HFFc6 (cell line): Measurements from ENCODE around the gene PIGW. TPM values are rescaled to one million over a fixed set of nuclear protein-coding genes. Genes with fewer than 3 reads are reported as not detected.

ENCODE experiments used
- DNase-seq: peaks from one replicate; pipeline ENCODE4 v3.0.0-alpha.2; 2018
- H3K27ac Mint-ChIP-seq: 2 replicates; pipeline ENCODE4 v1.8.0; 2020; ENCODE audit warnings: mild to moderate bottlenecking, mixed read lengths
- H3K27me3 Mint-ChIP-seq: 2 replicates; pipeline ENCODE4 v1.8.0; 2021; ENCODE audit warnings: mild to moderate bottlenecking, moderate library complexity, mixed read lengths; ENCODE audit not compliant: insufficient read depth
- H3K36me3 Mint-ChIP-seq: 2 replicates; pipeline ENCODE4 v1.8.0; 2021; ENCODE audit warnings: low read depth, mixed read lengths
- H3K4me1 Mint-ChIP-seq: 2 replicates; pipeline ENCODE4 v1.8.0; 2020; ENCODE audit warnings: low read depth, mixed read lengths
- H3K4me3 Mint-ChIP-seq: 2 replicates; pipeline ENCODE4 v1.8.0; 2020; ENCODE audit warnings: mild to moderate bottlenecking, moderate library complexity, mixed read lengths
- H3K9me3 Mint-ChIP-seq: 2 replicates; pipeline ENCODE4 v1.8.0; 2020; ENCODE audit warnings: mild to moderate bottlenecking, mixed read lengths
- CTCF ChIP-seq: fragments of 200-600 bp; sonication (generic); IDR thresholded peaks from 2 replicates; pipeline ENCODE4 v1.5.0; 2021; ENCODE audit warnings: antibody characterized with exemption, mild to moderate bottlenecking
- long read RNA-seq: library from polyadenylated mRNA; unstranded; transcript quantifications from one replicate; pipeline ENCODE4 v2.0.0, GENCODE V29; 2019
- total RNA-seq, 6 experiments: library from RNA; stranded (reverse); fragmentation: NEBNext Ultra II Directional; extraction: Animal tissue kit (Norgen Biotek cat#: 25700); gene quantifications; 2 replicates in 1 of 6; 3 replicates in 5 of 6; pipeline ENCODE4 v1.2.3, GENCODE V29; 2021

Gene PIGW
- 10 to 100 TPM; 12.0 to 15.1 (median 12.5) TPM for total RNA-seq
- long read RNA-seq, transcript PIGW-204 (2 exons, 2,312 nt) = major isoform, 10 of 20 reads
- long read RNA-seq, transcript PIGW-206 (2 exons, 2,264 nt) = minor isoform, 6 of 20 reads
- long read RNA-seq, partial matches to known transcripts = 0 of 20 reads
- long read RNA-seq, other reads (novel, unspliced or antisense) = 1 of 20 reads

- peak within 1 kb of the TSS; percentile 99 for H3K27ac Mint-ChIP-seq
- peak; percentile 81 for DNase-seq
- 0 out of 2 replicates have a peak, but pooled peaks have one; percentile 18 for TF ChIP-seq CTCF
- H3K27me3 Mint-ChIP-seq = peaks cover 2% of the 10 kb centered on the region; the same call in 1 of the 2 replicates
- peaks cover 6% of the 10 kb centered on the region for H3K9me3 Mint-ChIP-seq
- peaks cover 18% of the 10 kb centered on the region for H3K4me1 Mint-ChIP-seq
- H3K36me3 Mint-ChIP-seq = peaks cover 48% of the 10 kb centered on the region
- peak within 1 kb of the TSS; percentile 95 for H3K4me3 Mint-ChIP-seq
Observed at GRCh38 chr17:36534840-36535668, at the start of gene PIGW, which contains the start of gene MYO19. PIGW (plus strand) TSS chr17:36534987; CDS start chr17:36537102, 2,115 bp downstream. MYO19 (minus strand) TSS chr17:36534868; CDS start chr17:36532538, 2,330 bp downstream.

GRCh38 chr17:36485027-36485426, 49.8 kb upstream of the PIGW start:
- Mint-ChIP-seq H3K27me3 (no peaks in the 10 kb centered on the region; the same call in none of the 2 replicates), H3K4me1 (peaks cover 22% of the 10 kb centered on the region), H3K27ac (no peak overlapping the region), H3K9me3 (no peaks in the 10 kb centered on the region), H3K36me3 (peaks cover 18% of the 10 kb centered on the region), H3K4me3 (peak overlapping the region; percentile 95)
- no peak for DNase-seq
- no peak for TF ChIP-seq CTCF

GRCh38 chr17:36485805-36486203, 49.0 kb upstream of the PIGW start:
- H3K4me1 Mint-ChIP-seq = peaks cover 22% of the 10 kb centered on the region
- H3K27ac Mint-ChIP-seq = 0 out of 2 replicates have a peak overlapping the region, but pooled peaks have one; percentile 88

GRCh38 chr17:36486204-36487194, 48.3 kb upstream of the PIGW start, which contains the start of gene ZNHIT3:
ZNHIT3 (plus strand) TSS chr17:36486681; CDS start chr17:36486700, 19 bp downstream.
- Mint-ChIP-seq H3K9me3 (no peaks in the 10 kb centered on the region), H3K27me3 (no peaks in the 10 kb centered on the region; the same call in none of the 2 replicates), H3K36me3 (peaks cover 22% of the 10 kb centered on the region), H3K4me1 (peaks cover 22% of the 10 kb centered on the region), H3K4me3 (peak within 1 kb of the TSS; percentile 95), H3K27ac (peak within 1 kb of the TSS; percentile 88)
- TF ChIP-seq CTCF = no peak
- DNase-seq = peak; percentile 91

More at GRCh38 chr17:36485805-36486203, 49.0 kb upstream of the PIGW start:
- Mint-ChIP-seq H3K4me3 (peak overlapping the region; percentile 95), H3K9me3 (no peaks in the 10 kb centered on the region), H3K27me3 (no peaks in the 10 kb centered on the region; the same call in none of the 2 replicates), H3K36me3 (peaks cover 22% of the 10 kb centered on the region)
- DNase-seq = no peak
- TF ChIP-seq CTCF = no peak

- Mint-ChIP-seq H3K4me1 (peaks cover 15% of the 10 kb centered on the region), H3K9me3 (no peaks in the 10 kb centered on the region), H3K36me3 (peaks cover 27% of the 10 kb centered on the region), H3K4me3 (no peak overlapping the region), H3K27ac (0 out of 2 replicates have a peak overlapping the region, but pooled peaks have one; percentile 14), H3K27me3 (no peaks in the 10 kb centered on the region)
- DNase-seq = no peak
- TF ChIP-seq CTCF = no peak
Observed at GRCh38 chr17:36493956-36494355, 40.8 kb upstream of the PIGW start.
